ENCODE results near the gene FGF18. TPM values are rescaled to one million over a fixed set of nuclear protein-coding genes. Genes with fewer than 3 reads are reported as not detected.
"Not testable (repeated sequence)": the region's sequence is repeated elsewhere in the genome, so short reads cannot be mapped to it uniquely, and the experiment has no call there.

Gene FGF18
- total and polyA plus RNA-seq, 8 donors, result 0.13 to 0.97 (median 0.36) TPM

DNA sequence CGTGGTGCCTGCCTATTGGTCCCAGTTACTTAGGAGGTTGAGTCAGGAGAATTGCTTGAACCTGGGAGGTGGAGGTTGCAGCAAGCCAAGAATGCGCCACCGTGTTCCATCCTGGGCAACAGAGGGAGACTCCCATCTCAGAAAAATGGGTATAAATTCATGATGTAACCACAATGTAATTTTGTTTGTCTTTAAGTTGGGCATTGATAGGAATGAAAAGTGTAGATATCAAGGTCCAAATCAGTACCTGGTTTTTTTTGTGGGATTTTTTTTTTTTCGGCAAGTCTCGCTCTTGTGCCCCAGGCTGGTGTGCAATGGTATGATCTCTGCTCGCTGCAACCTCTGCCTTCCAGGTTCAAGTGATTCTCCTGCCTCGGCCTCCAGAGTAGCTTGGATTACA lies 24.4 kb upstream of the FGF18 start:
- no peak overlapping the region for H3K4me3 ChIP-seq
- no peaks in the 10 kb centered on the region for H3K27me3 ChIP-seq
- intact Hi-C loops (cut with DNase I), result no loop called here
- H3K9me3 ChIP-seq, result no peaks in the 10 kb centered on the region
- DNase-seq (no peak), ATAC-seq (no peak), FAIRE-seq (no peak)
- WGBS, 2 donors, result 97% methylated on average over 7 of the region's 7 CpGs
- H3K36me3 ChIP-seq, result peaks cover 0 to 60% (median 17%) of the 10 kb centered on the region in 3 donors
- TF ChIP-seq, protein P1, sequence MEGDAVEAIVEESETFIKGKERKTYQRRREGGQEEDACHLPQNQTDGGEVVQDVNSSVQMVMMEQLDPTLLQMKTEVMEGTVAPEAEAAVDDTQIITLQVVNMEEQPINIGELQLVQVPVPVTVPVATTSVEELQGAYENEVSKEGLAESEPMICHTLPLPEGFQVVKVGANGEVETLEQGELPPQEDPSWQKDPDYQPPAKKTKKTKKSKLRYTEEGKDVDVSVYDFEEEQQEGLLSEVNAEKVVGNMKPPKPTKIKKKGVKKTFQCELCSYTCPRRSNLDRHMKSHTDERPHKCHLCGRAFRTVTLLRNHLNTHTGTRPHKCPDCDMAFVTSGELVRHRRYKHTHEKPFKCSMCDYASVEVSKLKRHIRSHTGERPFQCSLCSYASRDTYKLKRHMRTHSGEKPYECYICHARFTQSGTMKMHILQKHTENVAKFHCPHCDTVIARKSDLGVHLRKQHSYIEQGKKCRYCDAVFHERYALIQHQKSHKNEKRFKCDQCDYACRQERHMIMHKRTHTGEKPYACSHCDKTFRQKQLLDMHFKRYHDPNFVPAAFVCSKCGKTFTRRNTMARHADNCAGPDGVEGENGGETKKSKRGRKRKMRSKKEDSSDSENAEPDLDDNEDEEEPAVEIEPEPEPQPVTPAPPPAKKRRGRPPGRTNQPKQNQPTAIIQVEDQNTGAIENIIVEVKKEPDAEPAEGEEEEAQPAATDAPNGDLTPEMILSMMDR (IDR thresholded peaks at IDR 0.05), result no peak
- H3K4me1 ChIP-seq, result peaks cover 0 to 11% (median 3%) of the 10 kb centered on the region in 3 donors
- H3K27ac ChIP-seq, result no peak overlapping the region

DNA sequence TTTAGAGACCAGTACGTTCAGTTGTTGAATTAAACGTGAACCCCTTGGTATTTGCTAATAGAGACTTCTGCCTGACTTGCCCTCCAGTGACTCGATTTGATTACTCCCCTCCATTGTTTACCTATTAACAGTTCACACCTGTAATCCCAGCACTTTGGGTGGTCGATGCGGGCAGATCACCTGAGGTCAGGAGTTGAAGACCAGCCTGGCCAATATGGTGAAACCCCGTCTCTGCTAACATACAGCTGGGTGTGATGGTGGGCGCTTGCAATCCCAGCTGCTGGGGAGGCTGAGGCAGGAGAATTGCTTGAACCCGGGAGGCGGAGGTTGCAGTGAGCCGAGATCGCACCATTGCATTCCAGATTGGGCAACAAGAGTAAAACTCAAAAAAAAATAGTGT lies 22.9 kb upstream of the FGF18 start:
- FAIRE-seq; intact Hi-C loops (cut with DNase I); H3K27me3 ChIP-seq; DNase-seq; H3K4me1 ChIP-seq; H3K27ac ChIP-seq; H3K4me3 ChIP-seq; H3K9me3 ChIP-seq; ATAC-seq: not testable (repeated sequence)
- 85 to 90% methylated on average over 11 of the region's 11 CpGs for whole genome bisulfite sequencing, 2 donors
- peaks cover 0 to 72% (median 31%) of the 10 kb centered on the region in 3 donors for H3K36me3 ChIP-seq

DNA sequence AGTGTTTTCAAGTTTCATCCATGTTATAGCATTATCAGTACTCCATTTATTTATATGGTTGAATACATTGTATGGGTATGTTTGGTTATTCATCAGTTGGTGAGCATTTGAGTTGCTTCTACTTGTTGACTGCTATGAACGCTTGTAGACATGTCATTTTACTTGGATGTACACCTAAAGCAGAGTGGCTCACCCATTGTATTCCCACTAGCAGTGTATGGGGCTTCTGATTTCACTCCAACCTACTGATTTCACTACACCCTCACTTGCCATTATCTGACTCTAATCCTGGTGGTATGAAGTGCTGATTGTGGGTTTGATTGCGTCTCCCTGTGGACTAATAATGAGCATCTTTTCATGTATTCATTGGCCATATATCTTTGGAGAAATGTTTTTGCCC lies 22.3 kb upstream of the FGF18 start:
- TF ChIP-seq, protein P1 (IDR thresholded peaks at IDR 0.05), result no peak
- whole genome bisulfite sequencing, 2 donors, result 95% methylated on average over 2 of the region's 2 CpGs
- intact Hi-C loops (cut with DNase I), result no loop called here
- peaks cover 0 to 69% (median 33%) of the 10 kb centered on the region in 3 donors for H3K36me3 ChIP-seq
- no peak for DNase-seq
- no peak for FAIRE-seq
- H3K4me3 ChIP-seq, result no peak overlapping the region
- H3K27me3 ChIP-seq, result no peaks in the 10 kb centered on the region
- no peaks in the 10 kb centered on the region for H3K4me1 ChIP-seq
- no peak for ATAC-seq
- no peaks in the 10 kb centered on the region for H3K9me3 ChIP-seq
- H3K27ac ChIP-seq, result no peak overlapping the region

DNA sequence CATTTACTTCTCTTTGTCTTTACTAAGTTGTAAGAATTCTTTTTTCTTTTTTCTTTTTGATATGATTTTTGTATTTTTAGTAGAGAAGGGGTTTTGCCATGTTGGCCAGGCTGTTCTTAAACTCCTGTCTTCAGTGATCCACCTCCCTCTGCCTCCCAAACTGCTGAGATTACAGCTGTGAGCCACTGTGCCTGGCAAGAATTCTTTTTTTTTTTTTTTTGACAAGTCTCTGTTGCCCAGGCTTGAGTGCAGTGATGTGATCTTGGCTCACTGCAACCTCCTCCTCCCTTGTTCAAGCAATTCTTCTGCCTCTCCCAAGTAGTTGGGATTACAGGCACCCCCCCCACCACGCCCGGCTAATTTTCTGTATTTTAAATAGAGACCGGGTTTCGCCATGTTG lies 21.8 kb upstream of the FGF18 start:
- Histone ChIP-seq H3K9me3 (no peaks in the 10 kb centered on the region), H3K27ac (no peak overlapping the region), H3K27me3 (no peaks in the 10 kb centered on the region), H3K4me3 (no peak overlapping the region), H3K36me3 (peaks cover 0 to 65% (median 33%) of the 10 kb centered on the region in 3 donors), H3K4me1 (no peaks in the 10 kb centered on the region)
- ATAC-seq (no peak), DNase-seq (no peak), FAIRE-seq (no peak)
- WGBS, 2 donors, result 96 to 100% methylated on average over 4 of the region's 4 CpGs
- TF ChIP-seq, protein P1 (IDR thresholded peaks at IDR 0.05), result no peak
- intact Hi-C loops (cut with DNase I), result no loop called here

DNA sequence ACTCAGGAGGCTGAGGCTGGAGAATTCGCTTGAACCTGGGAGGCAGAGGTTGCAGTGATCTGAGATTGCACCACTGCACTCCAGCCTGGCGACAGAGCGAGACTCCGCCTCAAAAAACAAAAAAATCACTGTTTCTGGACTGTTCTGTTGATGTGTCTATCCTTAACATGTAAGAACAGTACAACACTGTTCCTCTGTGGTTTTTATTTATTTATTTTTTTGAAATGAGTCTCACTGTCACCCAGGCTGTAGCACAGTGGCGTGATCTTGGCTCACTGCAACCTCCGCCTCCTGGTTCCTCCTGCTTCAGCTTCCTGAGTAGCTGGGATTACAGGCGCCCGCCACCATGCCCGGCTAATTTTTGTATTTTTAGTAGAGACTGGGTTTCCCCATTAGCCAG lies 20.8 kb upstream of the FGF18 start:
- peak in 1 of 4 donors; percentile 13 for ATAC-seq
- H3K27ac ChIP-seq; DNase-seq; H3K4me3 ChIP-seq; intact Hi-C loops (cut with DNase I); H3K27me3 ChIP-seq; H3K4me1 ChIP-seq; H3K9me3 ChIP-seq; FAIRE-seq: not testable (repeated sequence)
- H3K36me3 ChIP-seq, result peaks cover 0 to 56% (median 33%) of the 10 kb centered on the region in 3 donors
- 96 to 97% methylated on average over 9 of the region's 9 CpGs for WGBS, 2 donors

DNA sequence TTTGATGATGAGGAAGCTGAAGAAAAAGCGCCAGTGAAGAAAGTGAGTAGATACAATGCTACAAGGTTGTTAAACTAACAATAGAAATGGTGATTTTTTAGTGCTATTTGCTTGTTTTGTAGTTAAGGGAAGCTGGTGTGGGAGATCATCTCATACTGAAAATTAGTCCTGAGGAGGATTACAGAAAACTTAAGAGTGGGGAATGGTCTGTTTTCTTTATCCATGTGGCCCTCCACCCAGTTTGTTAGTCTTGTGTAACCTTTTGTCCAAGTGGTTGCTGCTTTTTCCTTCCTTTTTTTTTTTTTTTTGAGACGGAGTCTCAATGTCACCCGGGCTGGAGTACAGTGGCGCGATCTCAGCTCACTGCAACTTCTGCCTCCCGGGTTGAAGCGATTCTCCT lies 19.3 kb upstream of the FGF18 start:
- Histone ChIP-seq H3K27ac (no peak overlapping the region), H3K4me1 (no peaks in the 10 kb centered on the region), H3K27me3 (no peaks in the 10 kb centered on the region), H3K4me3 (no peak overlapping the region), H3K9me3 (no peaks in the 10 kb centered on the region), H3K36me3 (peaks cover 0 to 45% (median 34%) of the 10 kb centered on the region in 3 donors)
- TF ChIP-seq, protein P1 (IDR thresholded peaks at IDR 0.05), result no peak
- DNase-seq, result no peak
- no peak for ATAC-seq
- WGBS, 2 donors, result 94 to 95% methylated on average over 7 of the region's 7 CpGs
- intact Hi-C loops (cut with DNase I), result no loop called here
- no peak for FAIRE-seq
